NCI-H1417 treated with DMSO at 0.1 percent for 48 hours (cell line): Measurements from ENCODE around the gene KDM4B.
"Not testable (repeated sequence)": the region's sequence is repeated elsewhere in the genome, so short reads cannot be mapped to it uniquely, and the experiment has no call there.

Experiments
- DNase-seq: peaks from one replicate; lab custom pipeline; 2025; lab: John Stamatoyannopoulos, UW

KDM4B gene

GRCh38 chr19:5173993-5174392 is 205.1 kb downstream of the KDM4B start:
- DNase-seq: no peak

GRCh38 chr19:5177745-5178450 is 209.0 kb downstream of the KDM4B start:
- DNase-seq: no peak

GRCh38 chr19:5178841-5179240 is 209.9 kb downstream of the KDM4B start:
- no peak for DNase-seq

GRCh38 chr19:5179256-5179655 is 210.3 kb downstream of the KDM4B start:
- no peak for DNase-seq

- DNase-seq: no peak
Measured at GRCh38 chr19:5181329-5181728, 212.4 kb downstream of the KDM4B start.

- DNase-seq: no peak
Measured at GRCh38 chr19:5182751-5183150, 213.8 kb downstream of the KDM4B start.

GRCh38 chr19:5183616-5184015 is 214.7 kb downstream of the KDM4B start:
- DNase-seq: no peak

GRCh38 chr19:5184930-5185329 is 216.0 kb downstream of the KDM4B start:
- no peak for DNase-seq

- no peak for DNase-seq
Measured at GRCh38 chr19:5186293-5187050, 217.6 kb downstream of the KDM4B start.

GRCh38 chr19:5188548-5189317 is 219.8 kb downstream of the KDM4B start:
- no peak for DNase-seq

GRCh38 chr19:5189318-5189607 is 220.3 kb downstream of the KDM4B start:
- DNase-seq: no peak

- DNase-seq: no peak
Measured at GRCh38 chr19:5191091-5191490, 222.2 kb downstream of the KDM4B start.

GRCh38 chr19:5192568-5192967 is 223.7 kb downstream of the KDM4B start:
- DNase-seq: no peak

GRCh38 chr19:5193192-5193591 is 224.3 kb downstream of the KDM4B start:
- DNase-seq: no peak

GRCh38 chr19:5194641-5195040 is 225.7 kb downstream of the KDM4B start:
- no peak for DNase-seq

GRCh38 chr19:5195587-5195986 is 226.7 kb downstream of the KDM4B start:
- DNase-seq: not testable (repeated sequence)

- DNase-seq: no peak
Measured at GRCh38 chr19:5196832-5197231, 227.9 kb downstream of the KDM4B start.

- no peak for DNase-seq
Measured at GRCh38 chr19:5200844-5201243, 231.9 kb downstream of the KDM4B start.

- no peak for DNase-seq
Measured at GRCh38 chr19:5202553-5202952, 233.6 kb downstream of the KDM4B start.
